Measurements from ENCODE around the gene NARF. TPM values are rescaled to one million over a fixed set of nuclear protein-coding genes. Genes with fewer than 3 reads are reported as not detected.

The NARF gene
- total and polyA plus RNA-seq, 2 donors from 2014 or later, result 29.1 to 45.8 TPM

DNA sequence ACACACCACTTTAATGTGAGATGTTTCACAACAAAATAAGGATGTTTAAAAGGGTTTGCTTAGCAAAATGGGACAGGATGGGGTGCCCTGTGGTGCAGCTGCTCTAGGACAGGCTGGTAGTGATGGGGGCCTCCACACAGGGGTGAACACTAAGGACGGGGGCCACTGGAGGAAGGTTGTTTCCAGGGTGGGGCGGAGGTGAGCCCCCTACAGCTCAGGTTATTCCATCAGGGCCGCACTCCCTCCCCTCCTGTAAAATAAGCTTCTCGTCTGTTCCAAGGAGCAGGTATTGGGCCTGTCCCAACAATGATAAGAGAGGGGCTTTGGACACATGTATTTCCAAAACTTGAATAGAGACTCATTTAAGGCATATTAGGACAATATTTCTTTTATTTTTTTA lies 42.3 kb upstream of the NARF start:
- Histone ChIP-seq H3K4me3 (ENCODE audit: low read length in 3 of 3) (no peak overlapping the region), H3K36me3 (ENCODE audit: control insufficient read depth in 2 of 3, insufficient read depth in 3 of 3, low read length in 3 of 3) (peaks cover 0 to 2% (median 0%) of the 10 kb centered on the region in 3 donors), H3K27me3 (ENCODE audit: control insufficient read depth, insufficient read depth, low read length) (no peaks in the 10 kb centered on the region), H3K27ac (ENCODE audit: low read depth in 2 of 2, low read length in 2 of 2) (no peak overlapping the region), H3K9ac (ENCODE audit: low read length in 3 of 3) (no peak overlapping the region), H3K9me3 (ENCODE audit: control insufficient read depth in 2 of 3, insufficient read depth in 1 of 3, low read length in 3 of 3) (no peaks in the 10 kb centered on the region), H3K4me1 (ENCODE audit: control insufficient read depth in 2 of 3, insufficient read depth in 2 of 3, low read depth in 1 of 3, low read length in 3 of 3) (peaks cover 0 to 9% (median 2%) of the 10 kb centered on the region in 3 donors)
- intact Hi-C loops (cut with DNase I), result no loop called here
- no peak for TF ChIP-seq CTCF (IDR thresholded peaks at IDR 0.05; ENCODE audit: borderline replicate concordance, extremely low read depth, insufficient read depth)
- no peak for FAIRE-seq
- DNase-seq, result peak in 1 of 5 donors; percentile 34

DNA sequence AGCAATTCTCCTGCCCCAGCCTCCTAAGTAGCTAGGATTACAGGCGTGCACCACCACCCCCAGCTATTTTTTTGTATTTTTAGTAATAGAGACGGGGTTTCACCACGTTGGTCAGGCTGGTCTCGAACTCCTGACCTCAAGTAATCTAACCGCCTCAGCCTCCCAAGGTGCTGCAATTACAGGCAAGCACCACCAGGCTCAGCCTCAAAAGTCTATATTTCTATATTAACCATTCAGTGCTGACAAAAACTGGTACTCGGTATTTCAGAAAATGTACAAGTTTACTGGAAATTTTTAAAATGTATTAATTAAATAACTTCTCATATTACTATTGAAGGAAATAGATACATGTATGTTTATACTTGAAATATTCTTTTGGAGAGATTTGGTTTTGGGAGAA lies 41.8 kb upstream of the NARF start:
- Histone ChIP-seq H3K27ac (ENCODE audit: low read depth in 2 of 2, low read length in 2 of 2) (no peak overlapping the region), H3K4me1 (ENCODE audit: control insufficient read depth in 2 of 3, insufficient read depth in 2 of 3, low read depth in 1 of 3, low read length in 3 of 3) (peaks cover 0 to 9% (median 2%) of the 10 kb centered on the region in 3 donors), H3K9ac (ENCODE audit: low read length in 3 of 3) (no peak overlapping the region), H3K27me3 (ENCODE audit: control insufficient read depth, insufficient read depth, low read length) (no peaks in the 10 kb centered on the region), H3K36me3 (ENCODE audit: control insufficient read depth in 2 of 3, insufficient read depth in 3 of 3, low read length in 3 of 3) (peaks cover 0 to 2% (median 0%) of the 10 kb centered on the region in 3 donors), H3K9me3 (ENCODE audit: control insufficient read depth in 2 of 3, insufficient read depth in 1 of 3, low read length in 3 of 3) (no peaks in the 10 kb centered on the region), H3K4me3 (ENCODE audit: low read length in 3 of 3) (no peak overlapping the region)
- FAIRE-seq (no peak), DNase-seq (no peak)
- intact Hi-C loops (cut with DNase I), result no loop called here
- no peak for TF ChIP-seq CTCF (IDR thresholded peaks at IDR 0.05; ENCODE audit: borderline replicate concordance, extremely low read depth, insufficient read depth)

DNA sequence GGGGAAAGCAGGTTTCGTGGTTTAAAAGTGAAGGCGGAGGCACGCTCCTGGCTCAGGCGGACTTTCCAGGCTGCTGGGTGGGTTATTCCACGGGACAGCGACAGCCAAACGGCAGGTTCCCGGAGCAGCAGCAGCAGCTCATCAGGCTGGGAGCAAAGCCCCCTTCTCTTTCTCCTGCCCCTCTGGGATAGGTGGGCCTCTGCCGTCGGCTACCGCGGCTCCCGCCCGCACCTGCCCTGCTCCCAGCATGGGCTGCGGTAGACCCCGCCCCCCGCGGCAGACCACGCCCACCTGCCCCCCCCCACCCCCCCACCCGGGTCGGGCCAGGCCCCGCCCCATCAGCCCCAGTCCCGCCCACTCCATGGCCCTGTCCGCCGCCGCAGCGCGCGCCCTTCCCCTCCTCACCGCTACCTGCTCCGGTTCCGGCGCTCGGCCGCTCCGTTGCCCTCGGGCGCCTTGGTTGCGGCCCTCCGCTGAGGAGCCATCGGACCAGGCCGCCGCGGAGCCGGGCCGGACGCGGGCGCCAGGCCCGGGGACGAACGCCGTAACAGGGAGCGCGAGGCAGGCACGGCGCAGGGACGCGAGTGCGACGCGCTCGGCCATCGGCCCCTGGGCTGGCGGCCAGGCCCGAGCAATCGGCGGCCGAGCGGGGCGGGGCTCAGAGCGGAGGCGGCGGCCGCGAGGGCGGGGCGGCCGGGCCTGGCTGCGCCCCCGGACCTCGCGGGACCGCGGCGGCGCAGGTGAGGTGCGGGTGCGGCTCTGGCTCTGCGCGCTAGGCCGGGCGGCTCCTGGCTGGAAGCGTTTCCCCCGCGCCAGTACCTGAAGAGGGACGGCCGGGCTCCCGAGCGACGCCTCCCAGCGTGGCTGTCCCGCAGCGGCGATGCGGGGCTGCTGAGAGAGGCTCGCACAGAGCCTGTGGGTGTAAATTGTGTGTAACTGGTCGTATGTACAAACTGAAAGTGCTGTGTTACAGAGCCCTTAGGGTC lies 40.2 kb upstream of the NARF start, which contains the start of the genes HEXD and OGFOD3:
Gene HEXD, plus strand, starts transcription at position 347 of the 986 bp plus-strand sequence. CDS start 1,453 bp downstream, outside the sequence.
Gene OGFOD3, minus strand, starts transcription at position 586 of the 986 bp plus-strand sequence. Its CDS starts 101 bp downstream, at position 485.
- Histone ChIP-seq H3K36me3 (ENCODE audit: control insufficient read depth in 2 of 3, insufficient read depth in 3 of 3, low read length in 3 of 3) (peaks cover 0 to 2% (median 0%) of the 10 kb centered on the region in 3 donors), H3K4me1 (ENCODE audit: control insufficient read depth in 2 of 3, insufficient read depth in 2 of 3, low read depth in 1 of 3, low read length in 3 of 3) (peaks cover 0 to 9% (median 2%) of the 10 kb centered on the region in 3 donors), H3K4me3 (ENCODE audit: low read length in 3 of 3) (peak within 1 kb of the TSS; percentile 82 to 89 (median 88)), H3K27ac (ENCODE audit: low read depth in 2 of 2, low read length in 2 of 2) (peak within 1 kb of the TSS; percentile 82 to 95), H3K9me3 (ENCODE audit: control insufficient read depth in 2 of 3, insufficient read depth in 1 of 3, low read length in 3 of 3) (no peaks in the 10 kb centered on the region), H3K9ac (ENCODE audit: low read length in 3 of 3) (peak within 1 kb of the TSS; percentile 35 to 81 (median 67)), H3K27me3 (ENCODE audit: control insufficient read depth, insufficient read depth, low read length) (no peaks in the 10 kb centered on the region)
- intact Hi-C loops (cut with DNase I), result no loop called here
- FAIRE-seq (no peak), DNase-seq (peak; percentile 90 to 94 (median 93))
- TF ChIP-seq CTCF (IDR thresholded peaks at IDR 0.05; ENCODE audit: borderline replicate concordance, extremely low read depth, insufficient read depth), result no peak
